WERI-Rb-1 (cell line): ENCODE results near the gene IFT27.

Experiments
- DNase-seq: peaks from one replicate; pipeline ENCODE4 v3.0.0-alpha.2; 2020
- H3K27ac ChIP-seq: fragments of 250-450 bp; sonication (Bioruptor Pico); 2 replicates; pipeline ENCODE4 v1.5.1; 2020; ENCODE audit warnings: mild to moderate bottlenecking, moderate library complexity
- H3K27me3 ChIP-seq: fragments of 250-450 bp; sonication (Bioruptor Pico); 2 replicates; pipeline ENCODE4 v1.5.1; 2021; ENCODE audit warnings: mild to moderate bottlenecking, low read depth, moderate library complexity; ENCODE audit not compliant: insufficient read depth, severe bottlenecking
- H3K36me3 ChIP-seq: fragments of 250-450 bp; sonication (Bioruptor Pico); 2 replicates; pipeline ENCODE4 v1.5.1; 2020; ENCODE audit warnings: mild to moderate bottlenecking, moderate library complexity
- H3K4me3 ChIP-seq: 2 replicates; pipeline ENCODE4 v1.5.1; 2011; ENCODE audit warnings: low read depth, mild to moderate bottlenecking, control low read depth, low read length
- H3K9me3 ChIP-seq: fragments of 250-450 bp; sonication (Bioruptor Pico); 2 replicates; pipeline ENCODE4 v1.5.1; 2021; ENCODE audit warnings: mild to moderate bottlenecking, moderate library complexity; ENCODE audit not compliant: severe bottlenecking
- TF ChIP-seq, protein P1 (sequence below): IDR thresholded peaks from 2 replicates; pipeline ENCODE4 v1.5.1; 2011; ENCODE audit warnings: low read depth, mild to moderate bottlenecking, control low read depth, inconsistent platforms, low read length

The IFT27 gene

GRCh38 chr22:36768141-36768540, 7.8 kb downstream of the IFT27 start:
- Histone ChIP-seq H3K27me3 (no peaks in the 10 kb centered on the region), H3K27ac (no peak overlapping the region), H3K9me3 (no peaks in the 10 kb centered on the region), H3K4me3 (no peak overlapping the region), H3K36me3 (no peaks in the 10 kb centered on the region)
- no peak for DNase-seq
- TF ChIP-seq, protein P1, sequence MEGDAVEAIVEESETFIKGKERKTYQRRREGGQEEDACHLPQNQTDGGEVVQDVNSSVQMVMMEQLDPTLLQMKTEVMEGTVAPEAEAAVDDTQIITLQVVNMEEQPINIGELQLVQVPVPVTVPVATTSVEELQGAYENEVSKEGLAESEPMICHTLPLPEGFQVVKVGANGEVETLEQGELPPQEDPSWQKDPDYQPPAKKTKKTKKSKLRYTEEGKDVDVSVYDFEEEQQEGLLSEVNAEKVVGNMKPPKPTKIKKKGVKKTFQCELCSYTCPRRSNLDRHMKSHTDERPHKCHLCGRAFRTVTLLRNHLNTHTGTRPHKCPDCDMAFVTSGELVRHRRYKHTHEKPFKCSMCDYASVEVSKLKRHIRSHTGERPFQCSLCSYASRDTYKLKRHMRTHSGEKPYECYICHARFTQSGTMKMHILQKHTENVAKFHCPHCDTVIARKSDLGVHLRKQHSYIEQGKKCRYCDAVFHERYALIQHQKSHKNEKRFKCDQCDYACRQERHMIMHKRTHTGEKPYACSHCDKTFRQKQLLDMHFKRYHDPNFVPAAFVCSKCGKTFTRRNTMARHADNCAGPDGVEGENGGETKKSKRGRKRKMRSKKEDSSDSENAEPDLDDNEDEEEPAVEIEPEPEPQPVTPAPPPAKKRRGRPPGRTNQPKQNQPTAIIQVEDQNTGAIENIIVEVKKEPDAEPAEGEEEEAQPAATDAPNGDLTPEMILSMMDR, result no peak

GRCh38 chr22:36767035-36767775, 8.7 kb downstream of the IFT27 start:
- H3K4me3 ChIP-seq, result no peak overlapping the region
- DNase-seq, result no peak
- H3K27me3 ChIP-seq, result no peaks in the 10 kb centered on the region
- no peaks in the 10 kb centered on the region for H3K9me3 ChIP-seq
- no peak overlapping the region for H3K27ac ChIP-seq
- no peaks in the 10 kb centered on the region for H3K36me3 ChIP-seq
- TF ChIP-seq, protein P1, result no peak

GRCh38 chr22:36765943-36766450, 9.9 kb downstream of the IFT27 start:
- DNase-seq, result no peak
- Histone ChIP-seq H3K27ac (no peak overlapping the region), H3K9me3 (no peaks in the 10 kb centered on the region), H3K27me3 (no peaks in the 10 kb centered on the region), H3K4me3 (no peak overlapping the region), H3K36me3 (no peaks in the 10 kb centered on the region)
- TF ChIP-seq, protein P1, result no peak

- TF ChIP-seq, protein P1, result no peak
- Histone ChIP-seq H3K4me3 (no peak overlapping the region), H3K27me3 (no peaks in the 10 kb centered on the region), H3K27ac (no peak overlapping the region), H3K9me3 (no peaks in the 10 kb centered on the region), H3K36me3 (no peaks in the 10 kb centered on the region)
- no peak for DNase-seq
These were observed 10.6 kb downstream of the IFT27 start for GRCh38 chr22:36765131-36765942.

- Histone ChIP-seq H3K9me3 (no peaks in the 10 kb centered on the region), H3K27me3 (no peaks in the 10 kb centered on the region), H3K36me3 (no peaks in the 10 kb centered on the region), H3K27ac (no peak overlapping the region), H3K4me3 (no peak overlapping the region)
- TF ChIP-seq, protein P1, result no peak
- no peak for DNase-seq
These were observed 11.3 kb downstream of the IFT27 start for GRCh38 chr22:36764641-36765040.
